Brain pericyte (primary cell): ENCODE measurements around the gene CHFR.
"Not testable (repeated sequence)": the region's sequence is repeated elsewhere in the genome, so short reads cannot be mapped to it uniquely, and the experiment has no call there.

Source experiments
- DNase-seq: peaks from one replicate; pipeline ENCODE4 v3.0.0-alpha.2; 2012; ENCODE audit warnings: low read depth, low spot score

Gene CHFR, protein sequence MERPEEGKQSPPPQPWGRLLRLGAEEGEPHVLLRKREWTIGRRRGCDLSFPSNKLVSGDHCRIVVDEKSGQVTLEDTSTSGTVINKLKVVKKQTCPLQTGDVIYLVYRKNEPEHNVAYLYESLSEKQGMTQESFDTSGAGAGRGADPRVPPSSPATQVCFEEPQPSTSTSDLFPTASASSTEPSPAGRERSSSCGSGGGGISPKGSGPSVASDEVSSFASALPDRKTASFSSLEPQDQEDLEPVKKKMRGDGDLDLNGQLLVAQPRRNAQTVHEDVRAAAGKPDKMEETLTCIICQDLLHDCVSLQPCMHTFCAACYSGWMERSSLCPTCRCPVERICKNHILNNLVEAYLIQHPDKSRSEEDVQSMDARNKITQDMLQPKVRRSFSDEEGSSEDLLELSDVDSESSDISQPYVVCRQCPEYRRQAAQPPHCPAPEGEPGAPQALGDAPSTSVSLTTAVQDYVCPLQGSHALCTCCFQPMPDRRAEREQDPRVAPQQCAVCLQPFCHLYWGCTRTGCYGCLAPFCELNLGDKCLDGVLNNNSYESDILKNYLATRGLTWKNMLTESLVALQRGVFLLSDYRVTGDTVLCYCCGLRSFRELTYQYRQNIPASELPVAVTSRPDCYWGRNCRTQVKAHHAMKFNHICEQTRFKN

DNA sequence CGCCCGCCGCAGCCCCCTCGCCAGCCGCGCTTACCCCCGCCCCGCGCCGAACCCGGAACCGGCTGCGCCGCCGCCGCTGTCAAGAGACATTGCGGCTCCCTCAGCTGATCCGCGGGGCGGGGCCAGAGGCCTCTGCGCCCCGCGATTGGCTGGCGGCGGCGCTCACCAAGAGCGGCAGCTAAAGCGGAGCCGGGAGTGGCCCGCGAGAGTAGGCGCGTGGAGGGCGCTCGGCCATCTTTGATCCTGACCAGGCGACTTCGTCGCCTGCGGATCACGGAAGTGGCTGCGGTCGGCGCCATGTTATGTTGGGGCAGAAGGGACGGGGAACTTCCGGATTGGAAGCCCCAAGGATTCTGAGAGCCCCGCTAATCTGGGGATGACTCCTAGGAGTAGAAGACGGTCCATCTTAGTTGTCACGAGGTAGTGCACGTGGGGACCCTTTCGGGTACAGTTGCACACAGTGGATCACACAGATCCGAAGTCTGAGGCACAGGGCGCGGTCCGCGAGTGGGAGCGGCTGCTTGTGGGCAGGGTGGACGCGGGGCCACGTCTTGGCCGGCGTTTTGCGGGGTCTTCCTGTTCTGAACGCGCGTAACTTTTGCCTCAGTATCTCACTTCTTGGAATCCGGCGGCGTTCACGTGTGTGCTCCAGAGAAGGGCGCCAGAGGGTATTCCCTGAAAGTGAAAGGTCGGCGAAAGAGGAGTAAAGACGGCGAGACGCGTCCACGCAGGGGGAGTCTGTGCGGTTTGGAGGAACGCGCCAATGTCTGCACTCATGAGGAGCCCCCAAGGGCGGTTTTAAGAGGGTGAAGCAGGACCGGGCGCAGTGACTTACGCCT, at the start of gene CHFR:
TSS of gene CHFR (minus strand) at position 93 of the 839 bp plus-strand sequence. CDS start 277 bp downstream, outside the sequence.
- DNase-seq = peak; percentile 92

DNA sequence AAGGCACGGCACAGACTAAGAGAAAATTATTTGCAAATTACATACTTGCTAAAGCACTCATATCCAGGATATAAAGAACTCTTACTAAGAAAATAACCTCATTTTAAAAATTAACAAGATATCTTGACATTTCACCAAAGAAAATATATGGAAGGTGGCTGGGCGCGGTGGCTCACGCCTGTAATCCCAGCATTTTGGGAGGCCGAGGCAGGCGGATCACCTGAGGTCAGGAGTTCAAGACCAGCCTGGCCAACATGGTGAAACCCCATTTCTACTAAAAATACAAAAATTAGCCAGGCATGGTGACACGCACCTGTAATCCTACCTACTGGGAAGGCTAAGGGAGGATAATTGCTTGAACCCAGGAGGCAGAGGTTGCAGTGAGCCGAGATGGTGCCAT, 49.5 kb upstream of the CHFR start:
- DNase-seq = not testable (repeated sequence)

DNA sequence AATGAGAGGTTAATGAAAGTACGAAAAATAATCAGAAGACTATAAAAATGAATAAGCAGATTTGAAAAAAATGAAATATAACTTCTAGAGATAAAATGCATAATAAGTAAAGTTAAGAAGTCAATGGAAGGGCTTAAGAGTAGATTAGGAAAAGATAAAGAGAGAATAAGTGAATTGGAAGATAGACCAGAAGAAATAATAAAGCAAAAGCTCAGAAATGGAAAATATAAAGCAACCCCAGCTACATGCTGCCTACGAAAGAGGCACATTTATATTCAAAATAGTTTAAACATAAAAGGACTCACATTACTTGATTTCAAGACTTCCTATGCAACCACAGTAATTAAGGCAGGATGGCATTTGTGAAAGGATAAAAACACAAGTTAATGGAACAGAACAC, 48.8 kb upstream of the CHFR start:
- DNase-seq = no peak

DNA sequence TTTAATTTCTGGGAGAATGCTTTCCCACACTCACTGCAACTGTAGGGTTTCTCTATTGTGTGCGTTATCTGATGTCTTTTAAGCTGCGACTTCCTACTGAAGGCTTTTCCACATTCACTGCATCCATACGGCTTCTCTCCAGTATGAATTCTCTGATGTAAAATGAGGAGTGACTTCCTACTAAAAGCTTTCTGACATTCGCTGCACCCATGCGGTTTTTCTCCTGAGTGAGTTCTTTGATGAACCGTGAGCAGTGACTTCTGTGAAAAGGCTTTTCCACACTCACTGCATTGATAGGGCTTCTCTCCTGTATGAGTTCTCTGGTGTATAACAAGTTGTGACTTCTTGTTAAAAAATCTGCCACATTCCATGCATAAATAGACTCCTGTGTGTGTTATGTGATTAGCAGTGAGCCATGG, 39.0 kb upstream of the CHFR start:
- DNase-seq = no peak

DNA sequence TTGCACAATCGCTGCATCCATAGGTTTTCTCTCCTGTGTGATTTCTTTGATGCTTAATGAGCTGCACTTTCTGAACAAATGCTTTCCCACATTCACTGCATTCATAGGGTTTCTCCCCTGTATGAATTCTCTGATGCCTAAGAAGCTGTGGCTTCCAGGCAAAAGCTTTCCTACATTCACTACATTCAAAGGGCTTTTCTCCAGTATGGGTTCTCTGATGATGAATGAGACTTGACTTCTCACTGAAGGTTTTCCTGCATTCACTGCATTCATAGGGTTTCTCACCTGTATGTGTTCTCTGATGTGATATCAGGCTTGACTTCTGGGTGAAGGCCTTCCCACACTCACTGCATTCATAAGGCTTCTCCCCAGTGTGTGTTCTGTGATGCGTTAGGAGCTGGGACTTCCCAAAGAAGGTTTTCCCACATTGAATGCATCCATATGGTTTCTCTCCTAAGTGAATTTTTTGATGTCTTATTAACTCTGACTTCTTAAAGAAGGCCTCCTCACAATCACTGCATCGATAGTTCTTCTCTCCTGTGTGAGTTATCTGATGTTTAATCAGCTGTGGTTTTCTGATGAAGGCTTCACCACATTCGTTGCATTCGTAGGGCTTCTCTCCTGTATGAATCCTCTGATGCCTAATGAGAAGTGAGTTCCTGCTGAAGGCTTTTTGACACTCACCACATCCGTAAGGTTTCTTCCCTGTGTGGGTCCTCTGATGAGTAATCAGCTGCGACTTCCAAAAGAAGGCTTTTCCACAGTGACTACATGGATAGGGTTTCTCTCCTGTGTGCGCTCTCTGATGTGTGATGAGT, 38.4 kb upstream of the CHFR start:
- DNase-seq = no peak

DNA sequence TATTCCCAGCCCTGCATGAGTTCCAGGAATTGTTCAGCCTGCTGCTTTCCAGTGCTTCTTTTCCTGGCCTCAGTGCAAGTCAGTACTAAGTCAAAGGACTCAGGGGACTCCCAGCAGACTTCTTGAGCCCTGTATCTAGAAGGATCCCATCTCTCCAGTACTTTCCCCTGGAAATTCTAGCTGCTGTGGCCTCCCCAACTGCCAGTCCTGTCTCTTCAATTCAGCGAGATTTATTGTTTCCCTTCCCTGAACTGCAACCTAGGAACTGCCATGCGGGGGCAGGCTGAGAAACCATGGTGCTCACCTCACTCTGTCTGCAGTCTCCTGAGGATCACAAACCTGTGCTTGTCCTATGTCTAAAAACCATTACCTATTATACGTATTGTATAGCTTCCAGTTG, 37.0 kb upstream of the CHFR start:
- no peak for DNase-seq

DNA sequence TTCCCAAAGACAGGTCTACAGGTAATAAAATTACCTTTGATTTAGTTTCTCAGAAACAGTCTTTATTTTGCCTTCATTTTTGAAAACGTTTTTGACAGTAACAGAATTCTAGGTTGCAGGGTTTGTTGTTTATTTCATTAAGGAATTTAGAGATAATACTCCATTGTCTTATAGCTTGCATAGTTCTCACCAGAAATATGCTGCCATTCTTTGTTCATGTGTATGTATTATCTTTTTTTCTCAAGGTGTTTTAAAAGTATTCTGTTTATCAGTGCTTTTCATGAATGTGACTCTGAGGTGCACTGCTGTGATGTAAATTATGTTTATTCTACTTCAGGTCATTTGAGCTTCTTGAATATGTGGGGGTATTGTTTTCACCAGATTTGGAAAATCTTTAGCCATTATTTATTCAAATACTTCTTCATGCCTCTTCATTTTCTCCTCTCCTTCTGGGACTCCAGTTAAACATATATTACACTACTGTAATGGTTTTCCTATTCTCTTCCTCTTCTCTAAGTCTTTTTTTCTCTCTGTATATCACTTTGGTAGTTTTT, 36.0 kb upstream of the CHFR start:
- no peak for DNase-seq

DNA sequence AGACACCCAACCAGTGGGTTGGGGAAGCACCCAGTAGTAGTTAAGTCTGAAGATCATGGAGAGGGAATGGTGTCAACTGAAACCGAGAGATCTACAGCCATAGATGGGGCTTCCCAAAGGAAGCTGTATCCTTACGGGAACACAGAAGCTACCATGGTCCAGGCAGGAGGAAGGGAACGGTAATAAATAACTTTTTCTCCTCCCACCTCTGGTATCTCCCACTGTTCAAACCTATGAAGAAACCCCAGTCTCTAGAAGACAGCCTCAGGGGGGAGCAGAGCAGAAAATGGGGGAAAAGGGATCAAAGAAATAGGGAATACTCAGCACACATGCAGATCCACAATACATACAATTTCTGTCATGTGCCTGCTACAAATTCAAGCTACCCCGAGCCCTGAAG, 35.3 kb upstream of the CHFR start:
- DNase-seq = no peak

DNA sequence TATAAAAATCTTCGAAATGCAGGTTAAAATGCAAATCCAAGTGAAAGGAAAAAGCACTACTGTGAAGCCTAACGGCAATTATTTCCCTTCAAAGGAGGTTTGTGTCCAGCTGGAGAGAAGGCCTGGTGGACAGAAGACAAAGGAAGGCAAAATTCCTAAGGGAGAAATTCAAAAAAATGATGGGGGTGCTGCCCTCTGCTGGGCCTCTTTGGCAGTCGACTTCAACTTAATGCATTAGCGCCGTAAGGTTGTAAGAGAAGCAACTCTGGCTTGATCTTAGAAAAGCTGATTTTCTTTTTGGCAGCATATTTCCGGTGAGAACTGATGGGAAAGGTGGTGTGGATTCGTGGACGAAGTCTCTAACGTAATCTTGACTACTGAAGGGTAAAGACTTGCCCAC, 34.3 kb upstream of the CHFR start:
- DNase-seq = no peak

DNA sequence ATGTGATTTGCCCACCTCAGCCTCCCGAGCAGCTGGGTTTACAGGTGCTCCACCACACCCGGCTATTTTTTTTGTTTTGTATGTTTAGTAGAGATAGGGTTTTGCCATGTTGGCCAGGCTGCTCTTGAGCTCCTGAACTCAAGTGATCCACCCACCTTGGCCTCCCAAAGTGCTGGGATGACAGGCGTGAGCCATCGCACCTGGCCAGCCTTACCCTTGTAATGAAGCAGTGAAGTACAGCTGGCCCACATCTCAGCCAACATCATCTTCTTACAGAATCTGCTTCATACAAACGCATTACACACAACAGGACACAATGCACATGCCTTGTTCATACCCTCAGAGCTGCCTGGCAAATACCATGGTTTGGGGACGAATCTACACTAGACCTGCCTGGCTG, 31.3 kb upstream of the CHFR start:
- DNase-seq = no peak

DNA sequence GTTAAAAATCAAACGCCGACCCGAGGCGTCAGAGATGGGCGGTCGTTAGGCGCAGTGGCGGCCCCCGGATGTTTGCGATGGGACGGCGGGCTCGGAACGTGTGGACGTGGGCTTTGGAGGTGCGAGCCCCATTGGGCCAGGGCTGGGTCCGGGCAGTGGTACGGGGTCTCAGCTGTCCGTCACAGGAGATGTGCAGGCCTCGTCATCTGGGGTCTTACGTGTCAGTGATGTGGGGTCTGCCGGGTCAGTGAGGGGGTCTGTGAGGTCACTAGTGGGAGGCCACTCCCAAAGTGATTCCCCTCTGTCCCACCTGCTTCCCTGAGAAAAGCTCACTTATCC, 21.6 kb upstream of the CHFR start:
- no peak for DNase-seq

DNA sequence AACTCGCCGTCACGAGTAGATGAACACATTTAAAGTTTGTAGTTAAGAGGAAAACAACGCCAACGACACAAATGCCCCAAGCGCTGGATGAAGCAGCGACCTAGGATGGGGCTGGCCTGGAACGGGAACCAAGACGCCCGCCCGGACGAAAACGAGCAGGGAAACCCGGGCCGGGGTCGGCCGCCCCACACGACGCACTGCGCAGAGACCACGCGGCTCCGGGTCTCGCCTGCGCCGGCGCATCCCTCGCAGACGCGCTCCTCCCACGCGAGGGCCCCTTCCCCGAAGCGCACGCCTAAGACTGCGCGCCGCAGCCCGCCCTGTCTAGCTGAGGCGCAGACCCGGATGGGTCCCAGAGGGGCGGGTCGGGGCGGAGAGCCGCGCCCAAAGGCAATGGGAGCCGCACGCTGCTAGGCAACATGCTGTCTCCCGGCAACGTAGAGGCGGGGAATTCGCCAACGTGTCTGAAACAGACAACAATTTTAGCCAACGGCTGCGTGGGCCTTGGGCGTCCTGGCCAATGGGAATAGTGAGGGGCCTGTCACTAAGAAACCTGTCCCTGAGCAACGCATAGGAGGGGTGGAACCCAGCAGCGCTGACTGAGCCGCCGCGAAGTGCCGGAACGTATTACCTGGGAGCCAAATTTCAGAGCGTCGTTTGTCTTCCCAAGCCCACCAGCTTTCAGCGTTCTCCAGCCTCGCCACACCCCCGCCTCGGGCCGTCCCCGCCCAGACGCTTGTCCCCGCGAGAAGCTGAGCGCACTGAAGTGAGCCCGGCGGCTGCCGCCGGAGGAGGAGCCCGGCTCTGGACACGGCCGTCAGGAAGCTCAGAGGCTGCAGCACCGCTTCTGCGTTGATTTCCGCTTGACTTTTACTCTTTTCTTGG, 21.0 kb upstream of the CHFR start:
- DNase-seq = peak; percentile 95

DNA sequence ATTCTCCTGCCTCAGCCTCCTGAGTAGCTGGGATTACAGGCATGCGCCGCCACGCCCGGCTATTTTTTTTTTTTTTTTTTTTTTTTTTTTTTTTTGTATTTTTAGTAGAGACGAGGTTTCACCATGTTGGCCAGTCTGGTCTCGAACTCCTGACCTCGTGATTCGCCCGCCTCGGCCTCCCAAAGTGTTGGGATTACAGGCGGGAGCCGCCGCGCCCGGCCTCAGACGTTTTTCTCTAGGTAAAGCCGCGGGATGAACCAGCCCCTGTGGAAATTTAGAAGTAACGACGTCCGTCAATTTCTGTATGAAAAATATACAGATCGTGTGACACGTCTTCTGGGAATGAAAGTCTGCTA, 20.4 kb upstream of the CHFR start:
- DNase-seq = not testable (repeated sequence)

DNA sequence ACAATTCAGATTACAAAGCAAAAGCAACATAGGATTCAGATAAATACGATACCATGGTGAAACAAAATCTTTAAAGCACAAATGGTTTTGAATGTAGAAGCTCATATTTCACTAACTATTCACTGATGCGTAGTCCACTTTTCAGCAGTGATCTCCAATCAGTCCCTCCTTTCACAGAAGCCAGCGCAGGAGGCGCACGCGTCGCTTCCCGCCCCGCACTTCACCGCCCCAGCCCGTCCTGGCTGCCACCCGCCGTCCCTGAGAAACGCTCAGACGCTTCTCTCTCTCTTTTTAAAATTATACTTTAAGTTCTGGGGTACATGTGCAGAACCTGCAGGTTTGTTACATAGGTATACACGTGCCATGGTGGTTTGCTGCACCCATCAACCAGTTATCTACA, 19.8 kb upstream of the CHFR start:
- DNase-seq = no peak

DNA sequence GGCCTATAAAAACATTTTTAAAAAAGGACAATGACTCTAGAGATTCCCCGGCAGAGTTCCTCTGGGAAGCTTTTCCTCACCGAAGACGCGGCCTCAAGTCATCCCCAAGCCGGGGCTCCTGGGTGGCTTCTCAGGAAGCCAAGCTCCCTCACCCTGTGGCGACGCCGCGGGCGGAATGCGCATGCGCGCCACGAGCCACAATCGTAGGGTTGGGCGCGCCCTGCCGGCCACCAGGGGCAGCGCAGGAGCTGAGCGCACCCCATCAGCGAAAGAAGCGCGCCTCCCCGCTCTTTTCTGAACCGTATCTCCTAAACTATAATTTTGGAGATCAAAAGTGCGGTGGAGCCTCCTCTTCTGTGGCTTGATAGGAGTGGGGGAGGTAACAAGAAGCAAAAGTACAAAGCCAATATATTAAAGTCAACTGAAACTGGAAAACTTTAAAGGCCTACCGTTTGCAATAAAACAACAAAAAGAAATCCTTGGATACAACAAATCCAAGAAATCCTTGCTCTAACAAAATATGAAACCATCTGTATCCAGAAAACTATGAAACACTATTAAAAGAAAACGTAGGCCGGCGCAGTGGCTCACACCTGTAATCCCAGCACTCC, 17.4 kb upstream of the CHFR start:
- no peak for DNase-seq

DNA sequence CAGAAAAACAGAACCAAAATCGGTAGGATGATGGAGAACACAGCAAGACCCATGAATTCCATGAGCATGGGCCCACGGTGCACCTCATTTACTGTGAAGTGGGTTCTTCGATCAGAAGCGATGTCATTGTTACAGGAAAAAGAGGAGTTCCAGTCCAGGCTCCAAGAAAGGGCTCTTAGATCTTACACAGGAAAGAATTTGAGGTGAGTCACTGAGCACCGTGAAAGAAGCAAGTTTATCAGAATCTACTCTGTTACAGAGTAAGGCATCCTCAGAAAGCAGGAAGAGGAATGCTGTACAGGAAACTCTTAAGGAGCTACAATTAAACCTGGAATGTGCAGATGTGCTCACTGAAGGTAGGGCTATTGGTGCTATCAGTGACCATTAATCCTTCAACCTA, 11.6 kb upstream of the CHFR start:
- DNase-seq = no peak

DNA sequence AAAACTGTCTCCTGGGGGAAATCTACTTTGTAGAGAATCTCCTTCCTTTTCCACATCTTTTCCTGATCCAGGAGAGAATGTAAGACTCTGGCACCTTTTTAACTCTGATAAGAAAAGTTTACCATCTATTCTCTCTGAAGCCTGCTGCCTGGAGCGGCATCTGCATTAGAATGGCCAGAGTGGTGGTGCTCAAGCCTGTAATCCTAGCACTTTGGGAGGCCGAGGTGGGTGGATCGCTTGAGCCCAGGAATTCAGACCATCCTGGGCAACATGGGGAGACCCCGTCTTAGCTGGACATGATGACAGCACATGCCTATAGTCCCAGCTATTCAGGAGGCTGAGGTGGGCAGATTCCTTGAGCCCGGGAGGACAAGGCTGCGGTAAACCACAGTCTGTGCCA, 1.4 kb upstream of the CHFR start:
- no peak for DNase-seq

DNA sequence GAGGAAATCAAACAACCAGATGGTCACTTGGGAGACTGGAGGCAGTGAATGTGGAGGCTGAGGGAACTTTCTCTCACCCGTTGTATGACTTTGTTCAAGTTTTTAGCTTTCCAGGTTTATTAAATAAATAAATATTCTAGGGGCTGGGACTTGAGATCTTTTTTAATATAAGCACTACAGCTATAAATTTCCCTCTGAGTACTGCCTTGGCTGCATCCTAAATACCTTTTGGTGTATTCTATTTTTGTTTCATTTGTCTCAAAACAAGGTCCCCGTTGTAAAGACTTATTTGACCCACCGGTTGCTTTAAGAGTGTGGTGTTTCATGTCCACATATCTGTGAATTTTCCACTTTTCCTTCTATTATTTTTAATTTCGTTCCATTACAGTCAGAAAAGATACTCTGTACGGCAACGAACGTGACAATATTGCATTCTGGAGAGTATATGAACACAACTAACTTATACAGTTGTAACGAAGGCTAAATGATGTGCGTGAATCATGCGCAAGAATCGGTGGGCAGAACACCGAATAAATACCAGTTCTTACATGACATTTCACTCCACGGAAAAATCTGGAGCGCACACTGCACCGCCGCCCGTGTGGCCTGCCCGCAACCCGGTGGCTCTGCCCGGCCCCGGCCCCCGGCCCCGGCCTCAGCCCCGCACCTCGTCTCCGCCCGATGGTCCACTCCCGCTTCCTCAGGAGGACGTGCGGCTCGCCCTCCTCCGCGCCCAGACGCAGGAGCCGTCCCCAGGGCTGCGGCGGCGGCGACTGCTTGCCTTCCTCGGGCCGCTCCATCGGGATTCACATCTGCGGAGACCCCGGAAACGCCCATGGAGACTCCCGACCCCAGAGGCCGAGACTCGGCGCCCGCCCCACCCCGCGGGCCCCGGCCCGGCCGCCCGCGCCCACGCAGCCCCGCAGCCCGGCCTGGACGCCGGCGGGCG, 602 bp downstream of the CHFR start:
- no peak for DNase-seq

DNA sequence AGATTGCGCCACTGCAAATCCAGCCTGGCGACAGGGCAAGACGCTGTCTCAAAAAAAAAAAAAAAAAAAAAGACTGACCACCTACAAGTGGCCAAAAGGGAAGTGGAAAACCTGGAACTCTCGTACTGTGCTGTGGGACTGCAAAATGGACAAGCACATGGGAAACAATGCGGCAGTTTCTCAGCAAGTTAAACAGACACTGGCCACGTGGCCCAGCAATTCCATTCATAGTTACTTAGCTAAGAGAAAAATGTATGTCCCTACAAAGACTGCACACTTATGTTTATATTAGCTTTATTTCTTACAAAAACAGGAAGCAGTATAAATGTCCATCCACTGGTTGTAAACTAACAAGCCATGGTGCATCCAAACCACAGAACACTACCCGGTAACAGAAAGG, 5.6 kb downstream of the CHFR start:
- no peak for DNase-seq
